ENCODE data around the gene MYRIP. TPM values are rescaled to one million over a fixed set of nuclear protein-coding genes. Genes with fewer than 3 reads are reported as not detected.

MYRIP gene
- total and polyA plus RNA-seq, 10 of the 15 experiments (the other 5 are each of a cell fraction or from before 2014, with no cell fraction given) = 0.03 to 0.08 (median 0.04) TPM; not detected in 6

- Histone ChIP-seq H3K4me1 (ENCODE audit: control insufficient read depth, insufficient read depth, low read length) (no peaks in the 10 kb centered on the region), H3K4me3 (no peak overlapping the region), H4K20me1 (ENCODE audit: control insufficient read depth, insufficient read depth) (no peaks in the 10 kb centered on the region), H3K36me3 (ENCODE audit: control insufficient read depth in 2 of 2, insufficient read depth in 2 of 2, low read length in 1 of 2) (no peaks in the 10 kb centered on the region), H2AFZ (ENCODE audit: control insufficient read depth, low read depth, low read length) (no peak overlapping the region), H3K9me3 (replicated peaks; ENCODE audit: control insufficient read depth, insufficient read depth, low read length) (no peaks in the 10 kb centered on the region), H3K79me2 (ENCODE audit: control insufficient read depth, insufficient read depth, low read length) (no peaks in the 10 kb centered on the region), H3K27me3 (replicated peaks in 1 of 2; ENCODE audit: control insufficient read depth in 2 of 2, insufficient read depth in 2 of 2, low read length in 1 of 2) (no peaks in the 10 kb centered on the region; a peak in 2 of 4 replicates), H3K27ac (ENCODE audit: control insufficient read depth, insufficient read depth) (no peak overlapping the region), H3K9ac (ENCODE audit: control insufficient read depth, insufficient read depth, low read length) (no peak overlapping the region), H3K4me2 (ENCODE audit: control insufficient read depth, insufficient read depth) (no peak overlapping the region)
- FAIRE-seq (no peak), ATAC-seq (no peak), DNase-seq (ENCODE audit: low read depth, low spot score) (no peak)
- in situ Hi-C loops (cut with MboI) = no loop called here
- ChIA-PET CTCF (no interaction called here), RAD21 (ENCODE audit: unreplicated experiment) (no interaction called here), SMC1A (ENCODE audit: uncharacterized antibody, unreplicated experiment) (no interaction called here), POLR2A (no interaction called here)
- BruUV-seq (replicated peaks) = no TSS peak
- TF ChIP-seq, protein P1, sequence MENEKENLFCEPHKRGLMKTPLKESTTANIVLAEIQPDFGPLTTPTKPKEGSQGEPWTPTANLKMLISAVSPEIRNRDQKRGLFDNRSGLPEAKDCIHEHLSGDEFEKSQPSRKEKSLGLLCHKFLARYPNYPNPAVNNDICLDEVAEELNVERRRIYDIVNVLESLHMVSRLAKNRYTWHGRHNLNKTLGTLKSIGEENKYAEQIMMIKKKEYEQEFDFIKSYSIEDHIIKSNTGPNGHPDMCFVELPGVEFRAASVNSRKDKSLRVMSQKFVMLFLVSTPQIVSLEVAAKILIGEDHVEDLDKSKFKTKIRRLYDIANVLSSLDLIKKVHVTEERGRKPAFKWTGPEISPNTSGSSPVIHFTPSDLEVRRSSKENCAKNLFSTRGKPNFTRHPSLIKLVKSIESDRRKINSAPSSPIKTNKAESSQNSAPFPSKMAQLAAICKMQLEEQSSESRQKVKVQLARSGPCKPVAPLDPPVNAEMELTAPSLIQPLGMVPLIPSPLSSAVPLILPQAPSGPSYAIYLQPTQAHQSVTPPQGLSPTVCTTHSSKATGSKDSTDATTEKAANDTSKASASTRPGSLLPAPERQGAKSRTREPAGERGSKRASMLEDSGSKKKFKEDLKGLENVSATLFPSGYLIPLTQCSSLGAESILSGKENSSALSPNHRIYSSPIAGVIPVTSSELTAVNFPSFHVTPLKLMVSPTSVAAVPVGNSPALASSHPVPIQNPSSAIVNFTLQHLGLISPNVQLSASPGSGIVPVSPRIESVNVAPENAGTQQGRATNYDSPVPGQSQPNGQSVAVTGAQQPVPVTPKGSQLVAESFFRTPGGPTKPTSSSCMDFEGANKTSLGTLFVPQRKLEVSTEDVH (IDR thresholded peaks at IDR 0.05; ENCODE audit: low read depth, partially characterized antibody) = no peak
- TF ChIP-seq HDGF (IDR thresholded peaks at IDR 0.05) = no peak
- TF ChIP-seq, protein P2, sequence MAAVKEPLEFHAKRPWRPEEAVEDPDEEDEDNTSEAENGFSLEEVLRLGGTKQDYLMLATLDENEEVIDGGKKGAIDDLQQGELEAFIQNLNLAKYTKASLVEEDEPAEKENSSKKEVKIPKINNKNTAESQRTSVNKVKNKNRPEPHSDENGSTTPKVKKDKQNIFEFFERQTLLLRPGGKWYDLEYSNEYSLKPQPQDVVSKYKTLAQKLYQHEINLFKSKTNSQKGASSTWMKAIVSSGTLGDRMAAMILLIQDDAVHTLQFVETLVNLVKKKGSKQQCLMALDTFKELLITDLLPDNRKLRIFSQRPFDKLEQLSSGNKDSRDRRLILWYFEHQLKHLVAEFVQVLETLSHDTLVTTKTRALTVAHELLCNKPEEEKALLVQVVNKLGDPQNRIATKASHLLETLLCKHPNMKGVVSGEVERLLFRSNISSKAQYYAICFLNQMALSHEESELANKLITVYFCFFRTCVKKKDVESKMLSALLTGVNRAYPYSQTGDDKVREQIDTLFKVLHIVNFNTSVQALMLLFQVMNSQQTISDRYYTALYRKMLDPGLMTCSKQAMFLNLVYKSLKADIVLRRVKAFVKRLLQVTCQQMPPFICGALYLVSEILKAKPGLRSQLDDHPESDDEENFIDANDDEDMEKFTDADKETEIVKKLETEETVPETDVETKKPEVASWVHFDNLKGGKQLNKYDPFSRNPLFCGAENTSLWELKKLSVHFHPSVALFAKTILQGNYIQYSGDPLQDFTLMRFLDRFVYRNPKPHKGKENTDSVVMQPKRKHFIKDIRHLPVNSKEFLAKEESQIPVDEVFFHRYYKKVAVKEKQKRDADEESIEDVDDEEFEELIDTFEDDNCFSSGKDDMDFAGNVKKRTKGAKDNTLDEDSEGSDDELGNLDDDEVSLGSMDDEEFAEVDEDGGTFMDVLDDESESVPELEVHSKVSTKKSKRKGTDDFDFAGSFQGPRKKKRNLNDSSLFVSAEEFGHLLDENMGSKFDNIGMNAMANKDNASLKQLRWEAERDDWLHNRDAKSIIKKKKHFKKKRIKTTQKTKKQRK (IDR thresholded peaks at IDR 0.05; ENCODE audit: low read depth, low read length) = no peak
- WGBS (ENCODE audit: insufficient coverage, insufficient replicate concordance, low lambda C conversion rate, missing lambda C conversion rate) = 23% methylated on average over 2 of the region's 2 CpGs
- intact Hi-C loops (cut with micrococcal nuclease; ENCODE audit: unreplicated experiment) = no loop called here
Observed at GRCh38 chr3:40148827-40149226, 339.4 kb downstream of the MYRIP start.

All from GM12878 (cell line).